HCT116 (cell line): Measurements from ENCODE around the gene OPN4.

Source experiments
- CTCF ChIP-seq, 3 experiments: fragments of 200-600 bp in 1 of 3; sonication (generic) in 1 of 3; IDR thresholded peaks in 2 of 3; conservative IDR thresholded peaks in 1 of 3; 2 replicates each; pipeline ENCODE4 v1.5.1; 2012 to 2017; ENCODE audit warnings: low read depth in 2 of 3, low read length in 2 of 3, antibody characterized with exemption in 1 of 3, borderline replicate concordance in 1 of 3, control low read depth in 1 of 3, mild to moderate bottlenecking in 1 of 3, mixed read lengths in 1 of 3, mixed run types in 1 of 3, moderate library complexity in 1 of 3; ENCODE audit not compliant: insufficient read depth in 1 of 3
- EZH2 ChIP-seq: fragments of 200-600 bp; sonication (generic); IDR thresholded peaks from 2 replicates; pipeline ENCODE4 v1.6.1; 2017; ENCODE audit warnings: antibody characterized with exemption, mixed run types
- EZH2phosphoT487 ChIP-seq: fragments of 200-600 bp; IDR thresholded peaks from 2 replicates; pipeline ENCODE4 v1.6.1; 2018; ENCODE audit warnings: antibody characterized with exemption, borderline replicate concordance
- POLR2A ChIP-seq: IDR thresholded peaks from 2 replicates; pipeline ENCODE4 v1.7.0; 2011; ENCODE audit warnings: borderline replicate concordance; ENCODE audit not compliant: insufficient read depth, insufficient read length; ENCODE audit errors: extremely low read depth
- POLR2AphosphoS5 ChIP-seq: IDR thresholded peaks from 2 replicates; pipeline ENCODE4 v1.6.1; 2011; ENCODE audit warnings: mild to moderate bottlenecking, low read depth, low read length, moderate library complexity
- RAD21 ChIP-seq: IDR thresholded peaks from 2 replicates; pipeline ENCODE4 v1.6.1; 2012; ENCODE audit warnings: low read depth, mild to moderate bottlenecking
- SIN3A ChIP-seq: IDR thresholded peaks from 2 replicates; pipeline ENCODE4 v1.6.1; 2012; ENCODE audit warnings: low read depth
- ZBTB33 ChIP-seq: IDR thresholded peaks from 2 replicates; pipeline ENCODE4 v1.6.1; 2011; ENCODE audit warnings: mild to moderate bottlenecking, low read length, moderate library complexity; ENCODE audit not compliant: insufficient replicate concordance; ENCODE audit errors: extremely low read depth
- ZFX ChIP-seq: fragments of 450-650 bp; IDR thresholded peaks from 2 replicates; pipeline ENCODE4 v1.6.1; 2017
- ZNF274 ChIP-seq: fragments of 200-500 bp; sonication (Bioruptor generic); IDR thresholded peaks from 2 replicates; pipeline ENCODE4 v1.6.1; 2014; ENCODE audit warnings: mild to moderate bottlenecking, low read depth, low read length, inconsistent platforms

- TF ChIP-seq CTCF (IDR thresholded peaks at IDR 0.05 in 2 of 3, conservative IDR thresholded peaks at IDR 0.05 in 1 of 3; ENCODE audit: borderline replicate concordance in 1 of 3, insufficient read depth in 1 of 3, low read depth in 2 of 3, low read length in 2 of 3) (no peak), POLR2A (no peak), ZBTB33 (no peak), ZNF274 (no peak), SIN3A (no peak), ZFX (no peak), POLR2AphosphoS5 (no peak), EZH2phosphoT487 (no peak), EZH2 (no peak), RAD21 (no peak)
Observed at GRCh38 chr10:86613905-86614304, 40.4 kb upstream of the OPN4 start.
